Measurements from ENCODE around the gene SLC44A3.

The SLC44A3 gene

DNA sequence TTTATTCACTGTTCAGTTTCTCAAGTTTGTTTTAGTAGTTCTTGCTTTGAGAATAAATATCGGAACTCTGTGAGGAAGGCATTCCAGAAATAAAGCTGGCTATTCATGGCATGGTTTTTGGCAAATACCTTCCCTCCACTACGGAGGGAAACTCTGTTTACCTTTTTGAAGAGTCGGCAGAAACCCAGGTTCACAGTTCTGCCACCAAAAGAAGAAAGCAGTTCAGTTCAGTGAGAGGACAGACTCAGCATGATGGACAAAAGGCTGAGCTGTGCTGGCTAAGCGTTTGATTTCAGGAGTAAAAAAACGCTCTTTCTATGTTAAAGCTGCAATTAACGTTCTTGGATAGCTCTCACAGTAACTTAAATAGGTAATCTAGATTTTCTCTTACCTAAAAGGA, 64.3 kb downstream of the SLC44A3 start:
- TF ChIP-seq GATA3 (IDR thresholded peaks at IDR 0.05; ENCODE audit: low read depth, low read length) (no peak), GATA2 (IDR thresholded peaks at IDR 0.05; ENCODE audit: low read depth, low read length) (no peak)

DNA sequence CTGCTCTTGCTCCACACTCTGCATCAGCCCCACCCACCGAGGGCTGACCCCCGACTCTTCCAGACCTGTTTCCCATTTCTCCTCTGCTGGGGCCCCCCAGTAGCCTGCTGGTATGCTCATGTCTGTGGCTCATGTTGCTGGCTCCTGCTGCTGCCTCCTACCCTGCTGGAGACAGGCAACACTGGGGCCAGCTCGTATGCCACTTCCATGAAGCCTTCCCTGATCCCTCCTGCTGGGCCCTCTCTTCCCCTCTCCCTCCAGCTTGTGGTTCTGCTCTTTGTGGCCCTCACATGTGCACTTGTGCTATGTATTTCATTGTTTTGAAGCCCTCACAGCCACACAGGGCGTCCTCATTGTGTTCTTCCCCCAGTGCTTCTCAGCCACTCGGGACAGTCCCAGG, 66.2 kb downstream of the SLC44A3 start:
- TF ChIP-seq GATA2 (IDR thresholded peaks at IDR 0.05; ENCODE audit: low read depth, low read length) (no peak), GATA3 (IDR thresholded peaks at IDR 0.05; ENCODE audit: low read depth, low read length) (no peak)

DNA sequence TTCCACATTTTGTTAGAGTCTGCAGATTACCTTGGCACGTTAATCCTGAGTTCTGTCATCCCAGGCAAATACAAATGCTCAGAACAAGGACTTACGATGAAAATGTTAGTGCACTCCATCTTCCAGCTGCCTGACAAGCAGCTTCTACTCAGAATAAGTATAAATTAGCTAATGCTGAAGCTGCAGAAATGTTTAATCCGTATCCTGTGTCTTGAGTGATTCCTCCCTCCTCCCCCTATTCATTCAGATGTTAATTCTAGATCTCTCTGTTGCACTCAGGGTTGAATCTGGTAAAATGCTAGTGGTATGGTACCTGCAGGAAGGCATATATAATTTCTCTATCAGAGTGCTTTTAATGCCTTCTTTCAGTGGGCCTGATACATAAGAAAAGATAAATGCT, 66.9 kb downstream of the SLC44A3 start:
- TF ChIP-seq GATA2 (IDR thresholded peaks at IDR 0.05; ENCODE audit: low read depth, low read length) (no peak), GATA3 (IDR thresholded peaks at IDR 0.05; ENCODE audit: low read depth, low read length) (no peak)

DNA sequence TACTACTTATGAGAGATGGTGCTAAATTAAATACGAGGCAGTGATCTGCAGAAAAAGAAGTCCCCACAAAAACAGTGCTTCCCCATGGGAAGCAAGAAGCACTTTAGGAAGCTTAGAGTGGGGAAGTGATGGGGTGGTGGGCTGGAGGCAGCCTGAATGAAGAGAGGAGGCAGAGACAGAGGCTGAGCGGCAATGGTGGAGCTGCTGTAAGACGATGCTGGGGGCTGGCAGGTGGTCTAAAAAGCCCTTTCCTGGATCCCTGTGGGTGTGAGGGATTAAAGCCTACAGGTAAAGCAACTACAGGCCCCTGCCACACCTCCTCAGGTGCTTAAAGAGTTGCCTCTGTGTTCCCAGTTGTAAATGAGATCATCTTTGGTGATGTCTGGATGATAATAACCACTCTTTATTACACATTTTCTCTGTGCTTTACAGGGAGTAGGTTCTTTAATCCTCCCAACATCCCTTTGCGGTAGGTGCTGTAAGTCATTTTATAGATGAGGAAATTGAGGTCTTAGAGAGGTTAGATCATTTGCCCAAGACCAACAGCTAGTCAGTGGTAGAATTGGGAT, 67.5 kb downstream of the SLC44A3 start:
- no peak for TF ChIP-seq GATA2 (IDR thresholded peaks at IDR 0.05; ENCODE audit: low read depth, low read length)

DNA sequence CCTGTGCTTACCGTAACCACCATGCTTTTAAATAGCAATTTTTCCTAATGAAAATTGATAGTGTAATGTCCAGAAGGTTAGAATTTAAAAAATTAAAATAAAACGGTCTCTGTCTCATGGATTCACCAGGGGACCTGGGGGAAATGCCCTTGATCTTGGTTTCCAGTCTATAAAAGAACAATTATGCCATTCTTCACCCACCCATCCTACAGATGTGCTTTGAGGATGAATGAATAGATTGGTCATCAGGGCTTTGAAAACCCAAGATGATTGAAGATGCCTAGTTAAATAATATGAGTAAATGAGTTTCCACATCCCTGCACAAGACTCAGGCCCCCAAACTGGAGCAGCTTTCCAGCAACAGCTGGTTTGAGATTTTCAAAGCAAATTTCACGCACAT, 68.0 kb downstream of the SLC44A3 start:
- no peak for TF ChIP-seq GATA2 (IDR thresholded peaks at IDR 0.05; ENCODE audit: low read depth, low read length)
- no peak for TF ChIP-seq GATA3 (IDR thresholded peaks at IDR 0.05; ENCODE audit: low read depth, low read length)

DNA sequence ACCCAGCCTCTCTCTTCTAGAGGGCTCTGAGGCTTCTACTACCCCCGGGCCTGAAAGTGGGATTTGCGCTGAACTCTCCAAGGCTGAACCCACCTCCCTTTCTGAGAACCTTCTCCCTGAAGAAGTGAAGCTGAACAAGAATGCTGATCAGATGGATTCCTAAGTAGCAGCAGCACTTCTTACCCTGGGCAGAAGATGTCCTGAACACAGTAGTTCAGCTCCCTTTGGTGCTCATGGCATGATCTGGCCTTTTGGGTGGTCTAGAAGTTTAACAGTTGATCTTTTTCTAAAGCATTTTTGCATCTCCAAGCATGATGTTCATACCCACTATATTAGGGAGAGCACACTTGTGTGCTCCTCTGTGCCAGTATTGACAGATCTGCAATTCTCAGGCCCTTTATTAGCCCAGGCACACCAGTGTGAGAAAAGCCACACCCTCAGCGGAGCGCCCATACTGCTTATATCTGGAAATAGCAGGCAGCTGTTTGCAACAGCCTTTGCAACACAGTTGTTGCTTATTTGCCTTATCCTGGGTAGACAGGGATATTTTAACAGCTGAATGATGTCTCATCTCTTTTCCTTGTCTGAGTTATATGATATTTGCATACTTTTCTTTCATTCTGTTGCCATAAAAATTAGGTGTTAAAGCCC, 72.6 kb downstream of the SLC44A3 start:
- TF ChIP-seq GATA3 (IDR thresholded peaks at IDR 0.05; ENCODE audit: low read depth, low read length) (no peak), GATA2 (IDR thresholded peaks at IDR 0.05; ENCODE audit: low read depth, low read length) (no peak)

DNA sequence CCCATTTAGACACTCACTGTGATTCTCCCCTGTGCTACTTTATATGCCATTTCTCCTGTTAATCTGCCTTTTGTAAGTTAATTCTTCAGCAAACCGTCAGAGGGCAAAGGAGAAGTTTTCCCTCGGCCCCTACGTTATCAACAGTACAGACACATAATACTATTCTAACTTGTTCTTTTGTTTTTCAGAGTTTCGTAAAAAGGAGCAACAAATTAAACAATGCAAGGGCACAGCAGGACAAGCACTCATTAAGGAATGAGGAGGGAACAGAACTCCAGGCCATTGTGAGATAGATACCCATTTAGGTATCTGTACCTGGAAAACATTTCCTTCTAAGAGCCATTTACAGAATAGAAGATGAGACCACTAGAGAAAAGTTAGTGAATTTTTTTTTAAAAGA, 74.5 kb downstream of the SLC44A3 start:
- TF ChIP-seq GATA2 (IDR thresholded peaks at IDR 0.05; ENCODE audit: low read depth, low read length) (no peak), GATA3 (IDR thresholded peaks at IDR 0.05; ENCODE audit: low read depth, low read length) (no peak)

DNA sequence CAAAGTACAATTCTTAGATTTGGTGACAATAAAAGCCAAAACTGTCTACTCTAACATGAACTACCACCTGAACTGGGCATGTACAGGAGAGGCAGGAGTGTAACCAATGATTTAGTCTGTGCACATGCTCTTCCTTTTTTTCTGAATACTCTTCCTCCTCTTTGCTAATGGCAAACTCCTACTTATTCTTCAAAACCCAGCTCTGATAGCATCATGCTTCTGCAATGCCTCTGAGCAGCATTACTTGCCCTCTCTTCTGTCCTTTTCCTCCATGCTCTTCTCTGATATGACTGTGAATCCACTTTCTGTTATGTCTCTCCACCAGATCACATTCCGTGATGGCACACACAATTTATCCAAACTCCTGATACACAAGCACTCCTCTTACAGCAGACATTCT, 75.4 kb downstream of the SLC44A3 start:
- TF ChIP-seq GATA2 (IDR thresholded peaks at IDR 0.05; ENCODE audit: low read depth, low read length) (no peak), GATA3 (IDR thresholded peaks at IDR 0.05; ENCODE audit: low read depth, low read length) (no peak)

DNA sequence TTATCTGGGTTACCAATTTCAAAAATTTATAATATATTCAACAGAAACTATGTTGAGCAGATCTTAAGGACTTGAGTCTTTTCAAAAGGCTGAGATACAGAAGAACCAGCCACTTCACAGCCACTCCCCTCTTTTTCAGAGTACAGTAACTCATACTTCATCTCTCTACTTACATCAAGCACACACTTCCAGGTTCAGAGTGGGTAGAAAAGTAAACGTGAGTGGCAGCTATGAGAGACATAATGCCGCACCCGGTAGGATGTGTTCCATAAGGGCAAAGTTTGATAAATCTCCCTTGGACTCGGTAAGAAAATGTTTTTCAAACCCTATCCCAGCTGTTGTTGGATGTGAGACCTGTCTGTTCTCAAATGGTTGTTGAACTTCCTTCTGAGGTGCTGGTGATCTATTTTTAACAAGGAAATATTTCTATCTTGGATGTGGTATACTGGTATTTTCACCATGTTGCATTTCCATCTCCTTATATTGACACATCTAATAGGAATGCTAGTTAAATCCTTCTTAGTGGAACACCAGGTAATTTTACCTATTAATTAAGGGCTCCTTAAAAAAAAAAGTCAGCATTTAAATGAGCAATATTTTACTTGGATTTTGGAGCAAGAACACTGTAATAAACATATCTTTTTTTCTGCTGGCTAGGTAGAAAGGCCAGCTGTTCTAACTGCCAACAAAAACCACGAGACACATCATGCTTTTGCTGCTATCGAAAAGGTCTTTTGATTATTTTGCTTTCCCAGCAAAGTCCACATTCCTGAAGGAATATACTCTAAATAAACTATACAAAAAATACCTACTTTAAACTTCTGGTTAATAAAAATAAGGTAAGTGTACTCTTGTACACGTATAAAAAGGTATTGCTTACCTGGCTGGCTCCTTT, 78.6 kb downstream of the SLC44A3 start:
- TF ChIP-seq GATA2 (IDR thresholded peaks at IDR 0.05; ENCODE audit: low read depth, low read length) (no peak), GATA3 (IDR thresholded peaks at IDR 0.05; ENCODE audit: low read depth, low read length) (no peak)

DNA sequence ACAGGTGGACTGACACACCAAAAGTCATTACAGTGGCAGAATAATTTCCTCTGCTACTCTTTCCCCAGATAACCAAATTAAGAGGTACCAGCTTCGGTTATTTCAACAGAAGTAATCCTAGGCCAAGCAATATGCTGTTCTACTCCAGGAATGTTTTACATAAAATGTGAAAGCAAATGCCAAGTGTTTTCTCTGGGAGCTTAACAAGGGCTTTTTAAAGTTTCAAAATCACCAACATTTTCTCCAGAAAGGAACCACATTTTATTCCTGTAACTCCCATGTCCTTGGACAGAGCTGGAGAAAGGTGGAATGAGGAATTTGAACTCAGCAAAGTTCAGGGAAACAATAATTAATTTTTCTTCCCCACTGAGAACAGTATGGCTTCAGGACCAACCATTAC, 79.6 kb downstream of the SLC44A3 start:
- no peak for TF ChIP-seq GATA2 (IDR thresholded peaks at IDR 0.05; ENCODE audit: low read depth, low read length)
- TF ChIP-seq GATA3 (IDR thresholded peaks at IDR 0.05; ENCODE audit: low read depth, low read length): no peak

DNA sequence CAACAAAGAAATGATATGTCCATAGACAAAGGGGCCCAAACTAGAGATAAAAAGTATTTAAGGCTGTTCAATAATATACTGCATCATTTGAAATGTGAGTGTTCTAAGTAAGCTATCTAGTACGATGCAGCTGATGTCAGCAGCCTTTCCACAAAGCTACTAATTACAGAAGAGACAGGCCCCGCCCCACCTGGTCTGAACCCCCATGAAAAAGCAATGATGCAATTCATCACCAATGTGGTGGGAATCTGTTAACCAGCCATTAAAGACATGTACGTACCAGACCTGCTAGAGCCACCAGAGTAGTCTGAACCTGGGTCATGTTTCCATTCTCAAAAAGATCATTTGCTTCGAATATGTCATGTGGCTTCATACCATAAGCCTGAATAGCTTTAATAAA, 81.7 kb downstream of the SLC44A3 start:
- TF ChIP-seq GATA3 (IDR thresholded peaks at IDR 0.05; ENCODE audit: low read depth, low read length): no peak
- TF ChIP-seq GATA2 (IDR thresholded peaks at IDR 0.05; ENCODE audit: low read depth, low read length): no peak

DNA sequence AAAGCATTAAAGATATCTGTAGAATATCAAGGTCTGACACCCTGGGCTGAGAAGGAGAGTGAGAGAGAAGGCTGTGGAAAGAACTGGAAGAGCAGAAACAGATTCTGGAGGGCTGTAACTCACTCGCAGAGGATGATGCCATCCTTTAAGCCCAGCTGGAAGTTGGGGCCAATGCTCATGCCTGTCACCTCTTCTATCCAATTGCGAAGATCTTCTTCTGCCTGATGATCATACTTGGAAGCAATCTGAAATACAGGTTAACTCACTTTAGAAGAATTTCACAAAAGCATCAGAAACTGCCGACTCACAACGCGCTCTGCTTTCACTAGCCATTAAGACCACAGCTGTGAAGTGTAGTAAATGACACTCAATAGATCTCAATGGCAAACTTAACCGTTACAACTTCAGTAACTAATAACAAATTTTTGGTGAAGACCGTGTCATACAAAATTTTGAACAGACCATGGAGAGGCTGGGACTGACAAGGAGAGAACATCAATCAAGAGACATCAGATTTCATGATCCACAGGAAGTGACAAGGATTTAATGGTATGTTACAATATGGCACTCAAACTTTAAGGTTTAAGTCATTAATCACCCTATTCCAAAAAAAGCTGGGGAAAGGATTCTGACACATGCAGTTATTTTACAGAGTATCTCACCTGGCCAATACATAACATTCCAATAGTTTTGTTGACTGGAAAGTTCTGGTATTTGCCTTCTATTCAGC, 83.3 kb downstream of the SLC44A3 start:
- no peak for TF ChIP-seq GATA3 (IDR thresholded peaks at IDR 0.05; ENCODE audit: low read depth, low read length)
- TF ChIP-seq GATA2 (IDR thresholded peaks at IDR 0.05; ENCODE audit: low read depth, low read length): no peak

DNA sequence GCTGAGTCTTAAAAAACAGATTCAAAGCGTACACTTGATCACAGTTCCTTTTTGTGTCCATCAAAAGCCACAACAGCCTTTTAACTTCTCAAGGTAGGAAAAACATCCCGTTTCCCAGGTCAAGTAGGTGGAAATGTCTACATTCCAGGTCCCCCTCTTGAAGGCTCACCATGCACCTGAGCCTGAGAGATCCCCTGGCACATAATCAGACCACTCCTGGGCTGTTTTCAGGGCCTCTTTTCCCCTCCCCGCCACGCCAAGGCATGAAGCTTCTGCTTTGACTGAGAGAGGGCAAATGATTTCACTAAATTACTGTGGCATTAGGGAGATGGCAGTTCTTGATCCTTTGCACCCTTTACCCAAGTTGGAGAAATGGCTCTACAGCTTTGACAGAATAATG, 85.0 kb downstream of the SLC44A3 start:
- no peak for TF ChIP-seq GATA3 (IDR thresholded peaks at IDR 0.05; ENCODE audit: low read depth, low read length)
- no peak for TF ChIP-seq GATA2 (IDR thresholded peaks at IDR 0.05; ENCODE audit: low read depth, low read length)

DNA sequence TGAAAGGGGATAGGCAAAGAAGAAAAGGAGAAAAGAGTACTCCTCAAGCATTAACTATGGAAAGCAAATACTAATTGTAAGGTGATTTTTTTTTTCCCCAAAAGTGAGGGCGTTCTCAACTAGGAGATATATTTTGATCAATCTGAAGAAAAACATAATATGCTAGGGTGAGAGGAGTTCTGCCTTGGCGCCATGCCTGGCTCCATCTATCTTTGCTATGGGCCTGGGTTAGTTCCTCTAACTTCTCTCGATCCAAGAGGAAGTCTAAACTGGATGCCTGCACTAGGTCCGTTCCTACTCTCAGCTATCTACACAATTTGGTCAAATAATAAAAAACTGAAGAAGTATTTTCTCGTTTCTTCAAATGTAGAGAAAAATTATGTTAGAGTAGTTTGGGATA, 86.2 kb downstream of the SLC44A3 start:
- no peak for TF ChIP-seq GATA3 (IDR thresholded peaks at IDR 0.05; ENCODE audit: low read depth, low read length)
